Activated CD4-positive, alpha-beta T cell treated with anti-CD3 and anti-CD28 coated beads, Interleukin-10, Interleukin-2, amounts not matched to agents 100 ng/mL and 50 ng/mL, durations not matched to agents 16 hours and 8 hours (primary cell): ENCODE data around the gene LCE3B.
"Not testable (repeated sequence)": the region's sequence is repeated elsewhere in the genome, so short reads cannot be mapped to it uniquely, and the experiment has no call there.

Source experiments
- DNase-seq: peaks from one replicate; pipeline ENCODE4 v3.0.0-alpha.2; 2020

The LCE3B gene

GRCh38 chr1:152613511-152613910, at the start of gene LCE3B:
Gene LCE3B, plus strand, starts transcription at chr1:152613811. Its CDS starts 0 bp downstream, at chr1:152613811.
- no peak for DNase-seq

- peak; percentile 32 for DNase-seq
Observed at GRCh38 chr1:152565115-152565514, 48.5 kb upstream of the LCE3B start.

GRCh38 chr1:152565535-152566215, 47.9 kb upstream of the LCE3B start:
- DNase-seq, result no peak

GRCh38 chr1:152566681-152567080, 46.9 kb upstream of the LCE3B start, which contains the start of gene LCE3E:
Gene LCE3E, minus strand, starts transcription at chr1:152566780. Its CDS starts 572 bp downstream, at chr1:152566208.
- no peak for DNase-seq

GRCh38 chr1:152577168-152577567, 36.4 kb upstream of the LCE3B start:
- peak; percentile 89 for DNase-seq

- DNase-seq, result not testable (repeated sequence)
Observed at GRCh38 chr1:152579526-152579925, 34.1 kb upstream of the LCE3B start.

GRCh38 chr1:152580433-152580832, 33.2 kb upstream of the LCE3B start, which contains the start of gene LCE3D:
Gene LCE3D, minus strand, starts transcription at chr1:152580516. Its CDS starts 580 bp downstream, at chr1:152579936.
- DNase-seq, result no peak

- no peak for DNase-seq
Observed at GRCh38 chr1:152582647-152583046, 31.0 kb upstream of the LCE3B start.

- no peak for DNase-seq
Observed at GRCh38 chr1:152585586-152585985, 28.0 kb upstream of the LCE3B start.

- no peak for DNase-seq
Observed at GRCh38 chr1:152596986-152597385, 16.6 kb upstream of the LCE3B start.

- no peak for DNase-seq
Observed at GRCh38 chr1:152599934-152600333, 13.7 kb upstream of the LCE3B start, which contains the start of gene LCE3C. Gene LCE3C, plus strand, starts transcription at chr1:152600234. Its CDS starts 498 bp downstream, at chr1:152600732.

- DNase-seq, result no peak
Observed at GRCh38 chr1:152621993-152622392, 8.4 kb downstream of the LCE3B start.

- DNase-seq, result peak; percentile 54
Observed at GRCh38 chr1:152622803-152623202, 9.2 kb downstream of the LCE3B start, which contains the start of gene LCE3A. Gene LCE3A, minus strand, starts transcription at chr1:152623103. Its CDS starts 0 bp downstream, at chr1:152623103.

- peak; percentile 55 for DNase-seq
Observed at GRCh38 chr1:152623203-152623844, 9.7 kb downstream of the LCE3B start.

- DNase-seq, result no peak
Observed at GRCh38 chr1:152626744-152627143, 13.1 kb downstream of the LCE3B start.

- no peak for DNase-seq
Observed at GRCh38 chr1:152630596-152630995, 17.0 kb downstream of the LCE3B start.

GRCh38 chr1:152640351-152640750, 26.7 kb downstream of the LCE3B start:
- DNase-seq, result no peak

- DNase-seq, result no peak
Observed at GRCh38 chr1:152643945-152644344, 30.3 kb downstream of the LCE3B start.

GRCh38 chr1:152645146-152645545, 31.5 kb downstream of the LCE3B start:
- DNase-seq, result no peak

- no peak for DNase-seq
Observed at GRCh38 chr1:152646656-152647055, 33.0 kb downstream of the LCE3B start.

- DNase-seq, result peak; percentile 76
Observed at GRCh38 chr1:152654110-152654509, 40.5 kb downstream of the LCE3B start.

GRCh38 chr1:152656459-152656858, 42.8 kb downstream of the LCE3B start:
- DNase-seq, result no peak

- no peak for DNase-seq
Observed at GRCh38 chr1:152657677-152658076, 44.1 kb downstream of the LCE3B start.

GRCh38 chr1:152658649-152659048, 45.0 kb downstream of the LCE3B start:
- DNase-seq, result no peak
